Breast epithelium (tissue), 3 donors: Measurements from ENCODE around the gene NRXN3.

Experiments
- POLR2A ChIP-seq: fragments of 450-650 bp; IDR thresholded peaks from one replicate; pipeline ENCODE4 v1.6.1; 2016; ENCODE audit warnings: antibody characterized with exemption, mild to moderate bottlenecking, moderate library complexity
- POLR2AphosphoS5 ChIP-seq, 3 donors: sonication (generic); formaldehyde crosslinking; IDR thresholded peaks; one replicate each; pipeline ENCODE4 v1.6.1; 2017; ENCODE audit warnings: antibody characterized with exemption in 3 of 3
- TF ChIP-seq, protein P1 (sequence below), 3 donors: fragments of 450-650 bp; IDR thresholded peaks; one replicate each; pipeline ENCODE4 v1.5.1; 2016 to 2017; ENCODE audit warnings: antibody characterized with exemption in 3 of 3, mild to moderate bottlenecking in 3 of 3, moderate library complexity in 3 of 3

DNA sequence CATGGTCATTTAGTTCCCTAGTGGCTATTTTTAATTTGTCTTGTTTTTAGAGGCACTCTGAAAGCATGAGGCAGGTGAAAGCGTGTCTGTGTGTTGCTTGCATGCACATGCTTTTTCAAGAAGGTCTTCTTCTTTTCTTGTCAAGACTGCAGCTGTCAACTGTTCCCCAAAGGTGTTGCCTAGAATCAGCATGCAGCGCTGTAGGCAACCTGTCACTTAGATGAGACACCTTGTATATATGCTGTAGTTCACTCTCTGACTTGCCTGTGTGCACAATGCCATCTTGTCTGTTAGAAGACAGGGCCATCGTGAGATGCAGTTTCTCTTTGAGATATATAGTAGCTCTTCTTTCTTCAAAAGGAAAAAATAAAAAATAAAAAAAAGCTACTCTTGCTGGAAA, 1155.4 kb downstream of the NRXN3 start:
- TF ChIP-seq, protein P1, sequence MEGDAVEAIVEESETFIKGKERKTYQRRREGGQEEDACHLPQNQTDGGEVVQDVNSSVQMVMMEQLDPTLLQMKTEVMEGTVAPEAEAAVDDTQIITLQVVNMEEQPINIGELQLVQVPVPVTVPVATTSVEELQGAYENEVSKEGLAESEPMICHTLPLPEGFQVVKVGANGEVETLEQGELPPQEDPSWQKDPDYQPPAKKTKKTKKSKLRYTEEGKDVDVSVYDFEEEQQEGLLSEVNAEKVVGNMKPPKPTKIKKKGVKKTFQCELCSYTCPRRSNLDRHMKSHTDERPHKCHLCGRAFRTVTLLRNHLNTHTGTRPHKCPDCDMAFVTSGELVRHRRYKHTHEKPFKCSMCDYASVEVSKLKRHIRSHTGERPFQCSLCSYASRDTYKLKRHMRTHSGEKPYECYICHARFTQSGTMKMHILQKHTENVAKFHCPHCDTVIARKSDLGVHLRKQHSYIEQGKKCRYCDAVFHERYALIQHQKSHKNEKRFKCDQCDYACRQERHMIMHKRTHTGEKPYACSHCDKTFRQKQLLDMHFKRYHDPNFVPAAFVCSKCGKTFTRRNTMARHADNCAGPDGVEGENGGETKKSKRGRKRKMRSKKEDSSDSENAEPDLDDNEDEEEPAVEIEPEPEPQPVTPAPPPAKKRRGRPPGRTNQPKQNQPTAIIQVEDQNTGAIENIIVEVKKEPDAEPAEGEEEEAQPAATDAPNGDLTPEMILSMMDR (IDR thresholded peaks at IDR 0.05), result no peak
- TF ChIP-seq POLR2A (no peak), POLR2AphosphoS5 (IDR thresholded peaks at IDR 0.05) (no peak)
